DOHH2 (cell line): ENCODE measurements around the gene REG1B.

Experiments
- H3F3A ChIP-seq: fragments of 200-600 bp; sonication (generic), shearing (Covaris generic); 2 replicates; pipeline ENCODE4 v1.6.0; 2016; ENCODE audit warnings: antibody characterized with exemption, mild to moderate bottlenecking; ENCODE audit not compliant: control insufficient read depth, insufficient read depth
- H3K27ac ChIP-seq: fragments of 200-600 bp; sonication (generic); 2 replicates; pipeline ENCODE4 v1.5.1; 2014; ENCODE audit warnings: low read depth, mild to moderate bottlenecking, low read length, moderate library complexity
- H3K27me3 ChIP-seq: fragments of 200-600 bp; sonication (generic); 2 replicates; pipeline ENCODE4 v1.6.1; 2014; ENCODE audit warnings: mild to moderate bottlenecking, low read length, mixed read lengths; ENCODE audit not compliant: control insufficient read depth
- H3K36me3 ChIP-seq: fragments of 200-600 bp; sonication (generic); 2 replicates; pipeline ENCODE4 v1.6.1; 2014; ENCODE audit warnings: mild to moderate bottlenecking, low read length, moderate library complexity, mixed read lengths; ENCODE audit not compliant: control insufficient read depth
- H3K4me1 ChIP-seq: fragments of 200-600 bp; sonication (generic); 2 replicates; pipeline ENCODE4 v1.6.1; 2014; ENCODE audit warnings: mild to moderate bottlenecking, low read length, mixed read lengths; ENCODE audit not compliant: control insufficient read depth
- H3K4me2 ChIP-seq: fragments of 200-600 bp; sonication (generic); 2 replicates; pipeline ENCODE4 v1.6.0; 2014; ENCODE audit warnings: mild to moderate bottlenecking, low read length, moderate library complexity
- H3K4me3 ChIP-seq: fragments of 200-600 bp; sonication (generic); 2 replicates; pipeline ENCODE4 v1.5.1; 2014; ENCODE audit warnings: mild to moderate bottlenecking, low read length, mixed read lengths
- H3K79me2 ChIP-seq: fragments of 200-600 bp; sonication (generic); 2 replicates; pipeline ENCODE4 v1.6.1; 2014; ENCODE audit warnings: mild to moderate bottlenecking, low read length, mixed read lengths; ENCODE audit not compliant: control insufficient read depth
- H3K9me2 ChIP-seq: fragments of 200-600 bp; sonication (generic); replicated peaks from 2 replicates; pipeline ENCODE4 v1.6.1; 2014; ENCODE audit warnings: mild to moderate bottlenecking, low read length, mixed read lengths; ENCODE audit not compliant: control insufficient read depth
- H3K9me3 ChIP-seq: fragments of 200-600 bp; sonication (generic); 2 replicates; pipeline ENCODE4 v1.6.1; 2014; ENCODE audit warnings: antibody characterized with exemption, low read length, mixed read lengths; ENCODE audit not compliant: control insufficient read depth, insufficient read depth
- H4K20me1 ChIP-seq: fragments of 200-600 bp; sonication (generic); 2 replicates; pipeline ENCODE4 v1.6.0; 2014; ENCODE audit warnings: low read depth, mild to moderate bottlenecking, antibody characterized with exemption, low read length, moderate library complexity; ENCODE audit not compliant: control insufficient read depth, insufficient read depth
- CTCF ChIP-seq: fragments of 200-600 bp; sonication (generic); IDR thresholded peaks from one replicate; pipeline ENCODE4 v1.5.1; 2014; ENCODE audit warnings: antibody characterized with exemption, mild to moderate bottlenecking, low read depth, low read length; ENCODE audit not compliant: poor library complexity, severe bottlenecking
- EZH2phosphoT487 ChIP-seq: fragments of 200-600 bp; sonication (generic); IDR thresholded peaks from 2 replicates; pipeline ENCODE4 v1.6.1; 2017; ENCODE audit warnings: borderline replicate concordance, mild to moderate bottlenecking, antibody characterized with exemption, low read length, moderate library complexity, mixed read lengths

REG1B gene

DNA sequence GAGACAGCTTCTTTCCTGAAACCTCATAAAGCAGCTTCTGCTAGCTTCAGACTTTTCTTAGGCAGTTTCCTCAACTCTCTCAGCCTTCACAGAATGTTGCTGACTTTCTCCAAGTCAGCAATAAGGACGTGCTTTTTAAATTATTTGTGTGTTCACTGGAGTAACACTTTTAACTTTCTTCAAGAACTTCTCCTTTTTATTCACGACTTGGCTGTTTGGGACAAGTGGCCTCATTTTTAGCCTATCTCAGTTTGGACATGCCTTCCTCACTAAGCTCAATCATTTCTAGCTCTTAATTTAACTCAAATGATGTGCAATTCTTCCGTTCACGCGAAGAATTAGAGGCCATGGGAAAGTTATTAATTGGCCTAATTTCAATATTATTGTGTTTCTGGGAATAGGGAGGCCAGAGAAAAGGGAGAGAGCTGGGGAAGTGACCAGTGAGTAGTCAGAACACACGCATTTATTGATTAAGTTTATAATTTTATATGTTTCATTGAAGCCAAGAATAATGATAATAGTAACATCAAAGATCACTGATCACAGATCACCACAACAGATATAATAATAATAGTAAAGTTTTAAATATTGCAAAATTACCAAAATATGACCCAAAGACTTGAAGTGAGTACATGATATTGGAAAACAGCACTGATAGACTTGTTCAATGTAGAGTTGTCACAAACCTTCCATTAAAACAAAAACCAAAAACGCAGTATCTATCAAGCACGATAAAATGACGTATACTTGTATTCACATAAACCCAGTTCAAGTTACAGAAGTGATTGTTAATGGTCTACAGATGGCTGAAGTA is 37.3 kb upstream of the REG1B start:
- H3K4me3 ChIP-seq = no peak overlapping the region
- H3K36me3 ChIP-seq = no peaks in the 10 kb centered on the region
- H3F3A ChIP-seq = no peaks in the 10 kb centered on the region
- H3K79me2 ChIP-seq = no peaks in the 10 kb centered on the region
- no peaks in the 10 kb centered on the region for H3K27me3 ChIP-seq
- H3K27ac ChIP-seq = no peak overlapping the region
- H3K4me2 ChIP-seq = no peak overlapping the region
- TF ChIP-seq EZH2phosphoT487 = no peak
- no peak for TF ChIP-seq CTCF
- no peaks in the 10 kb centered on the region for H3K9me3 ChIP-seq
- no peaks in the 10 kb centered on the region for H3K9me2 ChIP-seq
- H3K4me1 ChIP-seq = no peaks in the 10 kb centered on the region
- H4K20me1 ChIP-seq = no peaks in the 10 kb centered on the region

GRCh38 chr2:79122676-79123075 is 34.9 kb upstream of the REG1B start:
- TF ChIP-seq EZH2phosphoT487 = no peak
- TF ChIP-seq CTCF = no peak
- H3F3A ChIP-seq = no peaks in the 10 kb centered on the region
- H3K4me1 ChIP-seq = no peaks in the 10 kb centered on the region
- no peaks in the 10 kb centered on the region for H3K79me2 ChIP-seq
- no peaks in the 10 kb centered on the region for H3K9me2 ChIP-seq
- H3K4me2 ChIP-seq = no peak overlapping the region
- no peaks in the 10 kb centered on the region for H3K27me3 ChIP-seq
- H4K20me1 ChIP-seq = no peaks in the 10 kb centered on the region
- no peaks in the 10 kb centered on the region for H3K9me3 ChIP-seq
- no peak overlapping the region for H3K27ac ChIP-seq
- no peak overlapping the region for H3K4me3 ChIP-seq
- no peaks in the 10 kb centered on the region for H3K36me3 ChIP-seq

GRCh38 chr2:79120194-79120713 is 32.5 kb upstream of the REG1B start, which contains the start of gene REG1A:
REG1A (plus strand) TSS chr2:79120488; CDS start chr2:79120862, 374 bp downstream.
- Histone ChIP-seq H3K27me3 (no peaks in the 10 kb centered on the region), H3K4me3 (no peak within 1 kb of the TSS), H3K4me1 (no peaks in the 10 kb centered on the region), H3K9me2 (no peaks in the 10 kb centered on the region), H4K20me1 (no peaks in the 10 kb centered on the region), H3K27ac (no peak within 1 kb of the TSS), H3K36me3 (no peaks in the 10 kb centered on the region), H3F3A (no peaks in the 10 kb centered on the region), H3K79me2 (no peaks in the 10 kb centered on the region), H3K4me2 (no peak within 1 kb of the TSS), H3K9me3 (no peaks in the 10 kb centered on the region)
- TF ChIP-seq EZH2phosphoT487 = no peak
